ENCODE data around the gene F2R. TPM values are rescaled to one million over a fixed set of nuclear protein-coding genes. Genes with fewer than 3 reads are reported as not detected.

The F2R gene
- total and polyA plus RNA-seq, 2 of the 4 experiments (the other 2 are of a cell fraction): 85.7 to 147 TPM

GRCh38 chr5:76716456-76717157 lies 681 bp downstream of the F2R start:
- no CpG with 5 or more reads among the region's 29 CpGs for whole genome bisulfite sequencing, 2 experiments (ENCODE audit: extremely low coverage in 2 of 2, insufficient read length in 1 of 2)
- peak overlapping the region; percentile 89 for H4K91ac ChIP-seq (ENCODE audit: insufficient read depth, low read depth, low read length)
- peak overlapping the region; percentile 81 for H4K5ac ChIP-seq (ENCODE audit: low read depth, low read length)
- H2AK5ac ChIP-seq (ENCODE audit: low read depth, low read length): peak overlapping the region; percentile 86
- H3K14ac ChIP-seq (replicated peaks; ENCODE audit: low read depth, low read length): peak overlapping the region; percentile 87
- H3K56ac ChIP-seq (ENCODE audit: extremely low read depth, insufficient read depth, low read length): peak overlapping the region; percentile 88
- DNase-seq (no peak), ATAC-seq (ENCODE audit: low read depth) (peak; percentile 10; the same call in 1 of the 2 replicates)
- H3K9ac ChIP-seq (ENCODE audit: low read depth, low read length): peak overlapping the region; percentile 96
- peaks cover 31% of the 10 kb centered on the region; the same call in 1 of the 2 replicates for H4K20me1 ChIP-seq (ENCODE audit: insufficient read depth, low read length)
- peak overlapping the region; percentile 85 to 87 for H4K8ac ChIP-seq (ENCODE audit: low read depth in 2 of 2, low read length in 2 of 2)
- dilution Hi-C loops (cut with HindIII; ENCODE audit: low sequenced_read_pairs, unreplicated experiment) (no loop called here), intact Hi-C loops (cut with micrococcal nuclease) (loop anchor here (1.0 to 5.0 kb wide), 7 partner anchors 58 to 316 kb away; partner anchors contain the start of genes AGGF1 and F2RL2), in situ Hi-C loops (cut with MboI; ENCODE audit: low sequenced_read_pairs) (loop anchor here (10.0 kb wide), 1 partner anchor 112 kb away; no protein-coding TSS in a partner anchor)
- H3K9me1 ChIP-seq (ENCODE audit: insufficient read depth, low read length): peaks cover 18% of the 10 kb centered on the region
- peak overlapping the region; percentile 95 for H2AFZ ChIP-seq (replicated peaks; ENCODE audit: low read length, poor library complexity)
- H3K79me1 ChIP-seq (ENCODE audit: low read depth in 1 of 2, low read length in 2 of 2): peaks cover 8 to 54% of the 10 kb centered on the region in 2 experiments
- H3K18ac ChIP-seq (ENCODE audit: low read depth, low read length): peak overlapping the region; percentile 74
- H3K27ac ChIP-seq (ENCODE audit: insufficient read depth, low read length): peak overlapping the region; percentile 92
- H2BK120ac ChIP-seq (ENCODE audit: low read depth, low read length): peak overlapping the region; percentile 92
- peaks cover 11% of the 10 kb centered on the region for H3K4me1 ChIP-seq (ENCODE audit: control insufficient read depth, insufficient read depth, low read length)
- peak overlapping the region; percentile 99 for H2AK9ac ChIP-seq (replicated peaks; ENCODE audit: low read depth, low read length, poor library complexity)
- peak overlapping the region; percentile 89 for H3K4me3 ChIP-seq (ENCODE audit: insufficient read depth, low read depth, low read length)
- ChIA-PET CTCF (interaction anchor here (0.6 to 1.2 kb wide), 2 partner anchors 58 to 118 kb away, joined by 3 read pairs; no protein-coding TSS in a partner anchor), POLR2A (ENCODE audit: unreplicated experiment) (interaction anchor here (0.6 kb wide), 1 partner anchor 9 kb away, joined by 4 read pairs; no protein-coding TSS in a partner anchor)
- peak overlapping the region; percentile 63 for H2BK20ac ChIP-seq (ENCODE audit: low read depth, low read length)
- TF ChIP-seq MXI1 (IDR thresholded peaks at IDR 0.05; ENCODE audit: borderline replicate concordance, low read depth, low read length) (0 out of 2 replicates have a peak, but pooled peaks have one; percentile 21), SMC3 (IDR thresholded peaks at IDR 0.05; ENCODE audit: low read depth, low read length) (no peak)
- H3K27me3 ChIP-seq (ENCODE audit: control insufficient read depth, insufficient read depth, low read length): no peaks in the 10 kb centered on the region
- H2BK15ac ChIP-seq (ENCODE audit: low read depth, low read length): peak overlapping the region; percentile 93; the same call in 2 of the 3 replicates
- peak overlapping the region; percentile 90 for H2BK5ac ChIP-seq (ENCODE audit: low read depth, low read length, poor library complexity, severe bottlenecking)
- peak overlapping the region; percentile 89 for H3K4me2 ChIP-seq (ENCODE audit: low read depth, low read length)
- peak overlapping the region; percentile 93 for H3K4ac ChIP-seq (ENCODE audit: low read depth, low read length)
- H3K36me3 ChIP-seq (ENCODE audit: control insufficient read depth, insufficient read depth, low read length): 0 out of 2 replicates have a peak, but pooled peaks cover 2% of the 10 kb centered on the region
- peak overlapping the region; percentile 98 for H3K23ac ChIP-seq (ENCODE audit: low read depth, low read length)
- H3K9me3 ChIP-seq (ENCODE audit: control insufficient read depth, insufficient read depth, low read length): no peaks in the 10 kb centered on the region
- no TSS peak for BruUV-seq (replicated peaks)

All from IMR-90 (cell line).